GM15510 (cell line): ENCODE results near the gene GPR142.

Experiments used
- POLR2A ChIP-seq: IDR thresholded peaks from 3 replicates; pipeline ENCODE4 v1.6.1; 2011; ENCODE audit warnings: borderline replicate concordance; ENCODE audit not compliant: insufficient read length; ENCODE audit errors: extremely low read depth

The GPR142 gene

DNA sequence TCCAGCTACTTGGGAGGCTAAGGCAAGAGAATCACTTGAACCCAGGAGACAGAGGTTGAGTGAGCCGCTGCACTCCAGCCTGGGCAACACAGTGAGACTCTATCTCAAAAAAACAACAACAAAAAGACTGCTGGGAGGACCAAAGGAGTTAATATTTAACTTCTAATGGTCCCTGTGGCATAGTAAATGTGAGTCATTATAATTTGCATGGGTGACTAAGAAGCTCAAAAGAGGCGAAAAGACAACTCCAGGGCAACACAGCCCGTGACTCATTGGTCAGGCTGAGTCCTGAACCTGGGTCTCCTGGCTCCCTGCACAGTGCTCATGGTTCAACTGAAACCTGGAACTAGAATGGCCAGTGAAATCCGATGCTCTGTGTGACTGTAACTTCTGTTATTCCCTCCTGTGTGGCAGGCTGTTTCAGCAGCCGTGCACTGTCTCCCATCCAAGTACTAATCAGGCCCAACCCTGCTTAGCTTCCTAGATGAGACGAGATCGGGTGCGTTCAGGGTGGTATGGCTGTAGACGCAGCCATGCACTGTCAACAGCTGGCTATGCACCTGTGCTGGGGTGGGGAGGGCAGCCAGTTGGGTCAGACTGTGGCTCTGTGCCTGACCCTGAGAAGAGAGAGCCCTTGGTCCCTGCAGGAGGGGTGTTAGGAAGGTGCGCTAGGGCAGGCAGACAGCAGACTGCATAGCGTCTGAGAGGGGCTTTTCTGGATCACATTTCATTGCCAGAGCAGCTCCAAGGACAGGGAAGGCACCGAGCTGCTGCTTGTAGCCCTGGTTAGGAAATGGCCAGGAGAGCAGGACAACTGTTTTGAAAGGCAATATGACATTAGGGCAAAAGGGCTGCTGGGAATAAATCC lies 50.1 kb downstream of the GPR142 start:
- no peak for TF ChIP-seq POLR2A

DNA sequence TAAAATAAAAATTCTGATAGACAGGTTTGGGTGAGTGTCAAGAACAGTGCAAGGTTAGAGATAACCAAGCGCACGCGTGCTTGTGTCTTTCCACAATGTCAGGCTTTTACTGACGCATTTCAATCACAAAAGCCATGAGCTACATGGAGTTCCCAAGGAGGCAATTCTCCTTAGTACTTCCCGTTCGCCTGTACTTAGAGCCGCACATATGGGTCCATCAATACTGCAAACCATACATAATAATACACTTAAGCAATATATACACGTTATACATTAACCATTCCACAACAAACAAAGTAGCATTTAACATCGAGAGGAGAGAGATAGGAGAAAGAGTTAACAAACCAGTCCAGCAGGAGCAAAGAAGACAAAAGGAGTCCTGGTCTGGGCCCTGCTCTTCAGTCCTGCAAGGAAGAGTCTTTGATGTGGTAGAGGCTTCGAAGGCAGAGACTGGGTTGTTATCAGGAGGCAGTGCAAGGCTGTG lies 52.7 kb downstream of the GPR142 start:
- no peak for TF ChIP-seq POLR2A
